ENCODE measurements around the gene ATP6V1F.

ATP6V1F gene, protein sequence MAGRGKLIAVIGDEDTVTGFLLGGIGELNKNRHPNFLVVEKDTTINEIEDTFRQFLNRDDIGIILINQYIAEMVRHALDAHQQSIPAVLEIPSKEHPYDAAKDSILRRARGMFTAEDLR

DNA sequence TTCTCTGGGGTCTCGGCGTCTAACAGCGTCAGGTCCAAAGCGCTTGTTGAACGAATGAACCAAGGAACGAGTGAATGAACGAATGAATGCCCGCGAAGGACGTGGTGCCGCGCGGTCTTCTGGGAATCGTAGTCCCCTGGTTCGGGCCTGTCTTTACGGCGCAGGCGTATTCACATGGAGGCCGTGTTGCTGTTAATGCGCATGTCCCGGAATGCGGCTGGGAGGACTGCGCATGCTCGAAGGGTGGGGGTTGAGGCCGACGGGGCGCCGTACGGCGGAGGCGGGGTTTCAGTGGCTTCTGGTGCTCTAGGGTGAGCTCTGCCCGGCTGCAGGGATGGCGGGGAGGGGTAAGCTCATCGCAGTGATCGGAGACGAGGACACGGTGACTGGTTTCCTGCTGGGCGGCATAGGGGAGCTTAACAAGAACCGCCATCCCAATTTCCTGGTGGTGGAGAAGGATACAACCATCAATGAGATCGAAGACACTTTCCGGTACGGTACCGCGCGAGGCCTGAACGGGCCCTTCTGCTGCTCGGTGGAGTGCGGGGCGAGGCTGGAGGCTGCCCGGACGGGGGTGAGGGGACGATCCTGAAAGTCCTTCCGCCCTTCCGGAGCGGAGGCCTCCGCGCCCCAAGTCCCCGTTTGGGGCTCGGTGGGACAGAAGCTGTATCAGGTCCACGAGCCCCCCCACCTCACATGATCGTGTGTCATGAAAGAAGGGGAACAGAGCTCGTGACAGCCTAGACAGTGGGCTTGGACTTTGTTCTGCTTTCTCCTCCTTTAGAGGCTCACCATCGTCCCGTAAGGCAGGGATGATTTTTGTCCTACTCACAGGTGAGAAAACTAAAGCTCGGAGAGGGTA is at the start of gene ATP6V1F:
ATP6V1F (plus strand) TSS at position 286 of the 862 bp plus-strand sequence; CDS start at position 335, 49 bp downstream.
- DNase-seq = peak; percentile 87 to 93

DNA sequence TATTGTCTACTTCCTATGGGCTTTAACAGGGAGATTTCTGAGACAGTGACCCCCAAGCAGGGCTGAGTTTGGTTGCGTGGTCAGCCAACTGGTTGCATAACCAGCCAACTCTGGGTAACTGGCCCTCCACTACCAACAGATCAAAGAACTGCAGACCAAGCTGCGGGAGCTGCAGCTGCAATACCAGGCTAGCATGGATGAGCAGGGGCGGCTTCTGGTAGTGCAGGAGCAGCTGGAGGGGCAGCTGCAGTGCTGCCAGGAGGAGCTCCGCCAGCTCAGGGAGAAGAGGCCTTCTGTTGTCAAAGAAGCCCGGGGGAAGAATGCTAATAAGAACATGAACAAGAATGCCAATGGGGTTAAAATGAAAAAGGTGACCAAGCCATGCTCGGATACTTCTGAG is 48.2 kb upstream of the ATP6V1F start:
- no peak for DNase-seq

DNA sequence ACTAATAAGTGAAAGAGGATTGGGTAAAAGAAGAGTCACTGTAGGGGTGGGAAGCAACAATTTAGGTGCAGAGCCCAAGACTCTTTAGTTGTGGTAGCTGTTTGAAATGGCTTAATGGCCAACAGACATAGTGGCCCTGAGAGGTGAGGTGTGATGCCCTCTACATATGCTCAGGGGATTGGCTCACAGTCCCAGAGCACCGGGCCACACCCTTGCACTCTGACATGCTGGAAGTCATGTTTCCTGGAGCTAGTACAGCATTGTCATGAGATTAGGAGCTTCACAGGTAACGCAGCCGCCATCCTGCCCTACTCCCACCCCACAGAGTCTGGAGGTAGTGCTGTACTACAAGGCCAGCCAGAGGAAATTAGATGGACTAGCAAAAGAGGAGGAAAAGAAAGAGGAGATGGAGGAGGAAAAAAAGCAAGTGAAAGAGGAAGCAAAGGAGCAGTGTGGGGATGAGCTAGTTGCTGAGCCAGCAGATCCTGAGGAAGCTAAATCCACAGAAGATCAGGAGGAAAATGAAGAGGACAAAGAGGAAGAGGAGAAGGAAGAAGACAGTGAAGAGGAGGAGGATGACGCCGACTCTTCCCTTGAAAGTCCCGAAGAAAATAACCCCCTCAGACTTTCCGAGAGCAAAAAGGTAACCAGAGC is 47.2 kb upstream of the ATP6V1F start:
- DNase-seq = no peak

DNA sequence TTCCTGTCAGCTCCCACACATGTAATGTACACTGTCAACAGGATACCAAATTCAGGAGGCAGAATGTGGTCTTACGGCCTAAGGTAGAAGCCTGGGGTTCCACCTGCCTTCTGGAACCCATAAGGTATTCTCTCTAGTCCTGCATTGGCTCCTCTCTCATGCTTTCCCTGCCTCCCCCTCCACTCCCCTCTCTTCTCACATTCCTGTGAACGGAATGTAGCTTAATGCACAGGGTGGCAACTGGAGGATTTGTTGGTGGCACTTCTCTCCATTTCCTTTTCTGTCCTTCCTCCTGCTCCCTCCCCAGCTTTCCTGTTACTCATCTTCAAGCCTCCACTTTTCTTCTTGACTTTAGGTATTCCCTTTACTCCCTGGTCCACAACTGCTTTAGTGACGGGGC is 44.0 kb upstream of the ATP6V1F start:
- no peak for DNase-seq

DNA sequence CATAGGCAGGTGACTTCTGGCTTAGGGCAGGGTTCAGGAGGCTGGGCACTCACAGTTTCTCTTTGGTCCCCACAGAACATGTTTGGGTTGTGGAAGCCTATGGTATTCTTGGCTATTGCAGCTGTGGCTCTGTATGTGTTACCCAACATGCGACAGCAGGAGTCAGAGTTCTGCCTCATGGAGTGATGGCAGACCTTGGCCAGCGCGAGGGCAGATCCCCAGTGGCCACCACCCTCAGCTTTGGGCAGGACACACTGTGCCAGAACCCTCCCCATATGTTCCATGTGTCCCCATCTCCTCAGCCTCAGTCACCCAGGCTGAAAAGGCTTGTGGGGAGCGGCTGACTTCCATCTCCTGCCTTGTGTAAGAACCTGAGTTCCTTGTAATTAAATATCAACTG is 40.9 kb upstream of the ATP6V1F start:
- DNase-seq = no peak

DNA sequence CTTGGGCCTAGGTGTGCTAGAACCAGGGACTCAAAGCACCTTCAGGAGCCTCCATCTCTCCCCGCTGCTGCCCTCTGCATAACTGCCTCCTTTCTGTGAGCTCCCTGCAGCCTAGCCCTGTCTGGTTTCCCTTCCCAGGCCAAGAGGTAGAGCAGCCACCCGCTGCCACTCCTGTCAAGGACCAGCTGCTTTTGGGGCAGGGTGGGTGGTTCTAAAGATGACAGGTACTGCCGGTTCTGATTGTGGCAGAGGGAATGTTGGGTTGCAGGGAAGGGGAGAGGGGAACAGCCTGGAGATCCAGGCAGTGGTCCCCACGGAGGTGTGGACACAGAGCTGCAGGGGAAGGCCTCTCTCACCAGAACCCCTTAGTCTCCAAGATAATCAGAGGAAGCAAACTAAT is 36.1 kb upstream of the ATP6V1F start:
- DNase-seq = no peak

DNA sequence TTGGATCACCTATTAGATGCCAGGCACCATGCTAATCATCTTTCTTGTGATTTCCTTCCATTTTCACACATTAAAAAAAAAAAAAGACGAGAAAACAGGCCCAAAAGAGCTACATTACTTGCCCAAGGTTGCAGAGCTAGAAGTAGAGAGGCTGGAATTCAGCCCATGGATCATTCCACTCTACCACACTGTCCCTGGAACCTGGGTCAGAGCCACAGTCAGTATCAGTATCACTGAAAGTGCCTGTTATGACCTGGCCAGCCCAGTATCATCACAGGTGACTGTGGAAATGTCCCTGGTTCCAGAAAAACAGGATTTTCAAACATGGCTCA is 35.8 kb upstream of the ATP6V1F start:
- DNase-seq = no peak

DNA sequence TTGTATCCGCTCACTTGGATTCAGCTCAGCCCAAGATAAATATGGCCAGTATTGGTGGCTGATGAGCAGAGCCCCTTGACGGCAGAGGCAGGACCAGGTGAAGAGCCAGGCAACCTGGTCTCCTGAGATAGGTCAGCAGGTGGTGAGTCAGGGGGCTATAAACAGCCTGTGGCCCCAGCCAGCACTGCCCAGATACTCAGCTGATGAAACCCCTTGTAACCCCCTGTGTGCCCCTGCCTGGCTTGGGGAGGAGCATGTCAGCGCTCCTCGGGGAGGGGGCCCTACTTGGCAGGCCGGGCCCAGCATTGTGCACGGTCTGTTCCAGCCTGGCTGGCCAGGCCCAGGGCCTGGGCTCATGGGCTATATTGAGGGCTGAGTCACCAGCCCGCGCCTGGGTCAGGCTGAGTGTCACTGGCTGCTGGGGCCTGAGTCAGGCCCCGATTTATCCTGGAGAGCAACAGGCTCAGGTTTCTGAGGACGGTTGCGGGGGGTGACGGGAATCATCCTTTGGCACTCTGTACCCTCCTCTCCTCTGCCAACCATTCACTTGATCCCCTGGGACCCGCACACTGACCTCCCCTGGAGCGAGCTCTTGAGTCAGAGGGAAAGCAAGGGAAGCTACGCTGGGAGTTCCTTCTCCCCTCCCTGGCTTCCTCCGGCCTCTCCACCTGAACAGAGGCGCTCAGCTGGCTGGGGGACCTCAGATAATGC is 35.3 kb upstream of the ATP6V1F start:
- no peak for DNase-seq

DNA sequence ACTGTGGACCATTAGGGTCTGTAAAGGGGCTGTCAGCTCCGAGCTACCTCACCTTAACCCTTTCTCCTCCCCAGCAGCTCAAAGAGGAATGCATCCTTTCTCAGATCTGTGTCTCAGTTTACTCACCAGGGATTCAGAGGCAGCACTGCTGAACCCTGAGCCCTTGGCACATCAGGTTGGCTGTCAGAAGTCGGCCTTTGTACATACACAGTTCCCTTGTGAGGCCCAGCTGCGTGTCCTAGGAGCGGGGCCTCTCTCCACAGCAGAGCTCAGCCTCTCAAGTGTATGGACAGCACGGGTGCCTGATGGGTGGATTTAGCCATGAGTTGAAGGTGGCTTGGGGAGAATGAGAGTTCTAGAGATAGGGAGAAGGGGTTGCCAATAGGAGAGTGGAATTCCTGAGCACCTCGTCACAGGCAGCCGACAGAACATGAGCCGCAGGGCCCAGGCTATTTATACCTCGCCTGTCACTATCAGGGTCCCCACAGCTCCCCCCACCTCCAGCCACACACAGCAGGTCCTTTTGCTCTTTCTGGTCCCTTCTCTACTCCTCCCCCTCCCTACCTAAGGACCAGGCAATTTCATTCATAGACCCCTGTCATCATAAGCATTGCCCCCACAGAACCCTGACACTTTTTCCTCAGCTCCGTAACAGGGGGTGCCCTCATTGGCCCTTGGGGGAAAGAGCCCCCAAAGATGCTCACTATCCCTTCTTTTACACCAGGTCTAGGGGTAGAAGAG is 34.5 kb upstream of the ATP6V1F start:
- DNase-seq = no peak

DNA sequence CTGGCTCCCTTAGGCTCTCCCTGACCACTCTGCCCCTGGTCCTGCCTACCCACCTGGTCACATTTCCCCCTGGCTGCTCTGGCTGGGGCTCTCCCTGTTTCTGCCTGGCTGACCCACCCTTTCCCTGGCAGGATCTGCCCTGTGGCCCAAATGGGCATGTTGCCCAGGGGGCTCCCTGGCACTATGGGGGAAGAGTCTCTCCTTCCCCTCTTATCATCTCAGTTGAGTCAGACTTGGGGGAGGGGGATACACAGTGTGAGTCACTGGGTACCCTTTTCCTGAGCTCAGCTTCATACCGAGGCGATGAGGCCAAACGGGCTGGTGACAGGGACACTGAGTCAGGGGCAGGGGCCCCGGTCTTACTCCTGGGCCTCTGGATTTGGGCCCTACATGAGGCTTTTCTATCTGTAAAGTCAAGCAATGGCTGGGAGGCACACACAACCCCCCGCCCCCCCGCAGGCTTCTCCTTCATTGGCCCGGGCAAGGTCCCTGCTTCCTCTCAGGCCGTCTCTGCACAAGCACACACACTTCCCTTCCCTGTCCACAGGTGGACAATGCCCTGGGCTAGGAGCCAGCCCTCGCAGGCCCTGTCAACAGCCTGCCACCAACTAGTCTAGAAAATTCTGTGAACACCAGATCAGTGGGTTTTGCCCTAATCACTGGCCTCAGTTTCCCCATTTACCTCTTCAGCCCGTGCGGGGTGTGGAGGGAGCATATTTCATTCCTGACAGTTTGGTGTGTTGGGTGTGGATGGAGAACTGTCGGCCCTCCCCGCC is 33.1 kb upstream of the ATP6V1F start:
- DNase-seq = no peak

DNA sequence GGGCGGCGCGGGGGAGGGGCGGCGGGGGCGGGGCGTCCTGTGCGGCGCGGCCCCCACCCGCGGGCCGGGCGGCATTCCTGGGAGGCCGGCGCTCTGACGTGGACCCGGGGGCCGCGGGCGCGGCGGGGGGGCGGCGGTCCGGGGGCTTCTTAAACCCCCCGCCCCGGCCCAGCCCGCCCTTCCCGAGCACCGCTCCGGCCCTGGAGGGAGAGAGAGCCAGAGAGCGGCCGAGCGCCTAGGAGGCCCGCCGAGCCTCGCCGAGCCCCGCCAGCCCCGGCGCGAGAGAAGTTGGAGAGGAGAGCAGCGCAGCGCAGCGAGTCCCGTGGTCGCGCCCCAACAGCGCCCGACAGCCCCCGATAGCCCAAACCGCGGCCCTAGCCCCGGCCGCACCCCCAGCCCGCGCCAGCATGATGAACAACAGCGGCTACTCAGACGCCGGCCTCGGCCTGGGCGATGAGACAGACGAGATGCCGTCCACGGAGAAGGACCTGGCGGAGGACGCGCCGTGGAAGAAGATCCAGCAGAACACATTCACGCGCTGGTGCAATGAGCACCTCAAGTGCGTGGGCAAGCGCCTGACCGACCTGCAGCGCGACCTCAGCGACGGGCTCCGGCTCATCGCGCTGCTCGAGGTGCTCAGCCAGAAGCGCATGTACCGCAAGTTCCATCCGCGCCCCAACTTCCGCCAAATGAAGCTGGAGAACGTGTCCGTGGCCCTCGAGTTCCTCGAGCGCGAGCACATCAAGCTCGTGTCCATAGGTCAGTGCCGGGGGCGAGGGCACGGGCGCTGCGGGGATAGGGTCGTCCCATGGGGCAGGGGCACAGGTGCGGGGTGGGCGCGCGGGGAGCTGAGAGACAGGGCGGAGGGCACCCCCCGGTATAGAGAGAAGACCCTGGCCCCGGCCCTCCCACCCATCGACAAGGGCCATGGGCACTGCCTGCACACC is 32.2 kb upstream of the ATP6V1F start, which contains the start of gene FLNC:
FLNC (plus strand) TSS at position 176 of the 947 bp plus-strand sequence; CDS start at position 408, 232 bp downstream.
- no peak for DNase-seq

DNA sequence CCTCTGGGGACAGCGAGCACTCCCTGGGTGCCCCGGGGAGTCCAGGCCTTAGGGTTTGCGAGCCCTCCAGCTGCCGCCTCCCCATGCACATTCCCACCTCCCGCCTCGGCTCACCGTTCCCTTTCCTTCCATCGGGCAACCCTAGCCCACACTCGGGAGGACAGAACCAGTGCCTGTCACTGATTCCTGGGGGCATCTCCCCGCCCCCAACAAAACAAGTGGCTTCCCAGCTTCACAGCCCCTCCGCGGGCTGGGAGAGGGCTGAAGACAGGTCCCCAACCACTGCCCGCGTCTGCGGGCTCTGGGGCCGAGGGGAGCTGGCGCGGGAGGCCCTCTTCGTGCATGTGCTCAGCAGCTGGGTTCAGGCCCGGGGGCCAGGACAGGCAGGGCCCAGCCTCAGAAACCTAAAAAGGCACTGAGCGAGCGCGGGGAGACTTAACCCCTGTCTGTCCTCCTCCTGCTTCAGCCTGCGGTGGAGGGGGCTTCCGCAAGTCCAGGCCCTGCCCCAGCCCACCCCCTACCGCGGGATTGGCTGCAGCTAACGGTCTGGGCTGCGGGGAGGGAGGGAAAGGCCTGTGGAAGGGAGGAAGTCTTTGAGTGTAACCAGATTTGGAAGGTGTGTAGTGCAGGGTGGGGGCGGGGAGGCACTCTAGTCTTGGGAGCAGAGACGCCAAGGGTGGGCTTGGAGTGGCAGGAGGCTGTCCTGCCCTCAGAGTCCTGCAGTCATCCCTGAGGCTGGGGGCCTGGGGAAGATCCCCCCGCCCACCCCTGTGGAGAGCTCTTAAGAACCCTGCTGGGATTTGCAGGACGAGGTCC is 31.3 kb upstream of the ATP6V1F start:
- no peak for DNase-seq

DNA sequence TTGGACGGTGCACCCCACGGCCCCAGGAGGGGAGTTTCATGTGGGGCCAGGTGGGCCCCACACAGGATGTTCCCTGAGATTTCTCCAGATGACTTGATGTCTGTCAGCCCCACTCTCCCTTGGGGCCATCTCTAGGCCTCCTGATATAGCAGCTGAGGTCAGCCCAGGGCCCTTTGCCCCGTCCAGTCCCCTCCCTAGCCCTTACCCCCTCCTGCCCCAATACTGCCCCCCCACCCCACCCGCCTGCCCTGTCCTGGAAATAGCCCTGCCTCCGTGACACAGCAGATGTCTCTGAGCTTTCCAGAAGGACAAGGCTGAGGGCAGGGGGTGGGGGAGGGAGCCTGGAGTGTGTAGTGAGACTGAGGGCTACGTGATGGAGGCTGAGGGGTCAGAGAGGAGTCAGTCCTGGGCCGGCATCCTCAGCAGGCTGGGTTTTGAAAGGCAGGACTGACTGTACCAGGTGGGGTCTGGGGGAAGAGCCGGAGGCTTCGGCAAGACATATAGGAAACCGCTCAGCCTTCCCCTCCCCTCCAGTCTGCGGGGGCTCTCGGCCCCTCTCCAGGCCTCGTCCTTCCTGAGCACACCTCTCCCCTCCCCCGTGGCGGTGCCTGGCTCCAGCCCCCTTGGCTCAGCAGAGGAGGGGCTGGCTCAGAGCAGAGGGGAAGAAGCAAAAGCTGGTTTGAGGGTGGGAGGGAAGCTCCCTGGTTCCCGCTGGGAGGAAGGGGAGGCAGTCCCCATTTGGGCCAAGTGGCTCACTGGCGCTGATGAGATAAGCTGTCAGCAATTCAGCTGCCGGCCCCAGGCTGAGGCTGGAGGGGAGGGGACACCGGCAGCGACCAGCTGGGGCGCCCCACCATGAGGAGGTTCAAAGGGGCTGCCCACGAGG is 30.4 kb upstream of the ATP6V1F start:
- DNase-seq = no peak

DNA sequence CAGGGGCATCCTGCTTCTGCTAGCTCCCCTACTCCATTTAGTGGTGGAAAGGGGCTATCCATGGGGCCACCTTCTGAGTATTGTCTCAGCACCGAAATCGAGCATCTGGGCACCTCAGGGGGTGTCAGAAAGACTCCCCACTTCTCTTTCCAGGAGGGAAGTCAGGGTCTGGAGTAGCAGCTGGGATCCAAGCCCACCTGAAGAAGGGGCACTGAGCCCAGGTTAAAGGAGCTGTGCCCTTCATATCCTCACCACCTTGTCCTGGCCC is 29.8 kb upstream of the ATP6V1F start:
- no peak for DNase-seq

DNA sequence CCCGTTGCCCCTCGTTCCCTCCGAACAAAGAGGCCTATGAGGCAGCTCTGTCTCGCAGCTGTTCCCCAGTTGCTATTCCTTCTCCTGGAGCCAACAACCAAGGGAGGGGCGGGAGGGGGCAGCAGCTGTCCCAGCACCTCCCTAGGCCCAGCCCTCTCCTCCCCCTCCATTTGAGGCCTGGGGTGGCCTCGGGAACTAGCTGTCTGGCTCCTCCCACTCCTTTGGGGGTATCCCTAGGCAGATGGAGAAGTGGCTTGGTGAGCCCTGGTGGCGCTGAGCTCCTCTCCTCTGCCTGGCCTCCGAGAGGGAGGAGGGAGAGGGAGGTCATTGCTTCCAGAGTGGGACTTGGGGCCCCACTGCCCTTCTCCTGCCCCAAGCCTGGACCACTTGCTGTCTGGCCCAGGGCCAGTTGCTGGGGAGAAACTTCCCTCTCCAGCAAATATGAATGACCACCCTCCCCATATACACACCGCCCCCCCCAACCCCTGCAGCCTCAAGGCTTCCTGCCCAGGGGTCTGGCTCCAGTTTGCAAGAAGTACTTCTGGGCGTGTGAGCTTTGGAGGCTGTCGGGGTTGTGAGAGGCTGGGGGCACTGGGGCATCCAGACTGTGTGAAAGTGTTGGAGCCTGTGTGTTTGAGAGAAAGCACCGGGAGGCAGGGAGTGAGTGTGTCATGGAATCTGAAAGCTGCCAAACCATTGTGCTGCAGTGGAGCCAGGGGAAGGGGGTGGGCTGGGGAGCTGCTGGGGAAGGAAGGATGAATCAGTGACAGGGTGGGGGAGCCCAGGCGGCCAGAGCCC is 29.3 kb upstream of the ATP6V1F start:
- no peak for DNase-seq

DNA sequence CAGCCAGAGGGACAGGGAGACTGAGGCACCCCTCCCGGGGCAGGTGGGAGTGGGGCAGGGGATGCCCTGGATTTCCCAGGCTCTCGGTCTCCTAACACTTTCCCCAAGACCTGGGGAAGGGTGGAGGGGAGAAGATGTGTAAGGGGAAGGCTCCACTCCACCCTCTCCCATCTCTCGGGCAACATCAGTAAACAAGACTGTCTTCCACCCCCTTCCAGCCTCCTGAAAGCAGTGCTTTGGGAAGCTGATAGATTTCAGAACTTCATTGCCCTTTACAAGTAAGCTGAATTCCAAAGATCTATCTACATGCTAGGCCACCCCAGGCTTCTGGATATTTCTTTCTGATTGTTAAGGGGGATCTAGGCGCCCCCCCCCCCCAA is 28.7 kb upstream of the ATP6V1F start:
- DNase-seq = no peak

DNA sequence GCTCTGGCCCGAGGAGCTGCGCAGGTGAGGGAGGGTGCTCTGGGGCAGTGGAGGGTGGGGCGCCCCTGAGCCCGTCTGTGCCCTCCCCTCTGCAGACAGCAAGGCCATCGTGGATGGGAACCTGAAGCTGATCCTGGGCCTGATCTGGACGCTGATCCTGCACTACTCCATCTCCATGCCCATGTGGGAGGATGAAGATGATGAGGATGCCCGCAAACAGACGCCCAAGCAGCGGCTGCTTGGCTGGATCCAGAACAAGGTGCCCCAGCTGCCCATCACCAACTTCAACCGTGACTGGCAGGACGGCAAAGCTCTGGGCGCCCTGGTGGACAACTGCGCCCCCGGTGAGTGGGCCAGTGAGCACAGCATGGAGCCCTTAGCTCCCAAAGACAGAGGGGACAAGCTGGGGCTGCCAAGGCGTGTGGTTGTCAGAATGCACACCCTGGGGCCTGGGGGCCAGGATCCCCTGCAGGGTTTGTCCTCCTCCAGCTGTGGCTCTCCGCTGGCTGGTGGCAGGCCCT is 27.4 kb upstream of the ATP6V1F start:
- no peak for DNase-seq

Measured in SW 1271 (cell line).